ENCODE results near the gene PDE9A.
"Not testable (repeated sequence)": the region's sequence is repeated elsewhere in the genome, so short reads cannot be mapped to it uniquely, and the experiment has no call there.

The PDE9A gene

DNA sequence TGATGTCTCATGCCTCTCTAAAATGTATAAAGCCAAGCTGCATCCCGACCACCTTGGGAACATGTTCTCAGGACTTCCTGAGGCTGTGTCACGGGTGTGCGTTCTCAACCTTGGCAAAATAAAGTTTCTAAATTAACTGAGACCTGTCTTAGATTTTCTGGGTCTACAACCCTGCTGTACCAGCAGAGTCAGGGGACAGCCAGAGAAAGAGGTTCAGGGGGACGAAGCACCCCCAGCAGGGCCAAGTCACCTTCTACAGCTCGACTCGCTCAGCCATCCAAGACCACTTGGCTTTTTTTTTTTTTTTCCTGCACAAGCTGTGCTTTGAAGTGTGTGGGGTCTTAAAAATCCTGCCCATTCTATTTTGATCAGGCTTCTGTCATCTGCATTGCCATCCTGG is 28.5 kb upstream of the PDE9A start:
- no peak for DNase-seq (ENCODE audit: low read depth)

DNA sequence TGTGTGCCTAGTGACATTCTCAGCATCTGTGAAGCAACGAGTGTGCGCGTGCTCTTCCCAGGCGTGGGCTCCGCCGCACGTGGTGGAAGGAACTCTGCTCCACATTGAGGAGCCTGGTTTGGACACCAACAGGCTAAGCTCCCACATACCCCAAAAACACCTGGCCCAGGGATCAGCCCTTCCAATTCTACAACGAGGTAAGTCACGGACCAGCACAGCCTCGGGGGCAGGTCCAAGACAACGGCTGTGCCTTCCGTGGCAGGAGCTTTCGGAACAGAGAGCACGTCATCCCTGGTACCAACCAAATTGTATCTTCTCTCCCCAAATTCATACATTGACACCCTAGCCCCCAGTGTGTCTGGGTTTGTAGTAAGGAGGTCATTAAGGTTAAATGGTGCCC is 27.2 kb upstream of the PDE9A start:
- no peak for DNase-seq (ENCODE audit: low read depth)

DNA sequence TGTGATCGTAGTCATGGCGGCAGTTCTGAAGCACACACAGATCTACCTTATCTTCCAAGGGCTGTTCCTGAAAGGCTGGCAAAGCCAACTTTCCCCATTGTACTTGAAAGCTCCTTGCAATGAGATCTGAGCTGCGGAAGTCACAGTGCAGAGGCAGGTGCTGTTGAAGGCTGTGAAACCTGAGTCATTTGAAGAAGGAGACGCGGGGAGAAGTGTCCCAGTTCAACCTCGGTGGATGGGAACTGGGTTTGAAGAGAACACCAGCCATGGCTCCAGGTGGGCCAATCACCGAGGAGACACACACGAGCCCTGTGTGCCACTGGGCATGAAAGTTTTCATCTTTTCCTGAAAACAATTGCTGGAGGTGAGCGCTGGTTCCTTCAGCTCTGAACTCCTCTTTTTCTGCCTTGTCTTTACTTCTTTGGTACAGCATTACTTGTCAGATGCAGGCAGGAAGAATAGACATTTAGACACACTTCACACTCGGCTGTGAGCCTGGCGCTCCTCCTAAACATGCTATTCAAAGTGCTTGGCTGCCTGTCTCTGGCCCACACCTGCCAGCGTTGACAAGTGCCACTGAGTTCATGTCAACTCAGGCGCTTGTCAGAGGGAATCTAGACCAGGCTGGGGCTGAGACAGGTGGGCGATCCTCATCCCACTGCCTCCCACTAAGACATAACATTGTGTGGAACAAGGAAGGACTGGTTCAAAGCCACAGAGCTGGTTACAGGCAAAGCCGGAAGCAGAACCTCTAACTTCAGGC is 25.7 kb upstream of the PDE9A start:
- no peak for DNase-seq (ENCODE audit: low read depth)

DNA sequence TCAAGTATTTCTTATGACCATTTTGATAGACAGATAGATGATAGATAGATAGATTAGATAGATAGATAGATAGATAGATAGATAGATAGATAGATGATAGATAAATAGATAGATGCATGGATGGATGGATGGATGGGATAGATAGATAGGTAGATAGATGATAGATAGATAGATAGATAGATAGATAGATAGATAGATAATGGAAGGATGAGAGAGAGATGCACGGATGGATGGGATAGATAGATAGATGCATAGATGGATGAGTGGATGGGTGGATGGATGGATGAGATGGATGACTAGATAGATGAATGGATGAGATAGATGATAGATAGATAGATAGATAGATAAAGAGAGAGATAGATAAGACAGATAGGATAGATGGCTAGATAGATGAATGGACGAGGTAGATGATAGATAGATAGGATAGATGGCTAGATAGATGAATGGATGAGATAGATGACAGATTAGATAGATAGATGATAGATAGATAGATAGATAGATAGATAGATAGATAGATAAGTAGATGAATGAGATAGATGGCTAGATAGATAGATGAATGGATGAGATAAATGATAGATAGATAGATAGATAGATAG is 24.9 kb upstream of the PDE9A start:
- DNase-seq (ENCODE audit: low read depth): not testable (repeated sequence)

DNA sequence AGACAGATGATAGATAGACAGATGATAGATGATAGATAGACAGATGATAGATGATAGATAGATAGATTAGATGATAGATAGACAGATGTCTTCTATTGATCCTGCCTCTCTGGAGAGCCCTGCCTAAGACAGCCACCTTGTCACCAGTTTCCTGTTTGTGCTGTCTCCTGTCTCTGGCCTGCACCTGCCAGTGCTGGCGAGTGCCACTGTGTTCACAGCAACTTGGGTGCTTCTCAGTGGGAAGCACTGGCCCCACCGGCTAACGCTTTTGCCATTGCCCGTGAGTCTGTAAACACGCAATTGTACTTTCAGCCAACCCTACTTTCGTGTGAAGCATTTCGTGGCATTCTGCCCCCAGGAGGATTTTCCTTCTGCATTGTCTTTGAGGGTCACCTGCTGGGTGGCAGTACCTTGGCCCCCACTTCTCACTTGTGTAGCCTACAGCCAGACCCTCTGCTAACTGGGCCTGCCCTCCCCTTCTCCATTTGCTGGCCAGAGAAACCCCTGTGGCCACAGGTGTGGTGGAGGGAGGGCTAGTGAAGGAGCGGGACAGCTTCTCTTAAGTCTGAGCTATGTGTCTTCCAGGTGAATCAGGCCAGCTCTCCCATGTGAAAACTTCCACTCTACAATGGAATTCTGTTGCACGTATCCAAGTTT is 23.4 kb upstream of the PDE9A start:
- DNase-seq (ENCODE audit: low read depth): no peak

DNA sequence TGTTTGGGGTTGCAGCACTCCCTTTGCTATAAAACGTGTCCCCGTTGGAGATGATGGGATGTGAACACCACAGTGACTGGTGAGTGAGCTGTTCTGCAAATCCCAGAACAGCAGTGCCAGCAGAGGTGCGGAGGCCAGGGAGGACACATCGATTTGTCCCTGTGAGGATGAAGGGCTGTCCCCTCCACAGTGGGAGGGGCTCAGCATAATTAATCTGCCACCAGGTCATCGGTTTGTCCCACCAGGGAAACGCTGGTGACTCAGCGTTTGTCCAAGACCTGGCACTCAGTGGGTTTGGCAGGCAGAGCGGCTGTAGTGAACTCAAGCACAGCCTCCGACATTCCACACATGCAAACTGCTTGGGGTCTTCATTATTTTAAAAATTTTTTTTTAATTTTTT is 22.8 kb upstream of the PDE9A start:
- no peak for DNase-seq (ENCODE audit: low read depth)

DNA sequence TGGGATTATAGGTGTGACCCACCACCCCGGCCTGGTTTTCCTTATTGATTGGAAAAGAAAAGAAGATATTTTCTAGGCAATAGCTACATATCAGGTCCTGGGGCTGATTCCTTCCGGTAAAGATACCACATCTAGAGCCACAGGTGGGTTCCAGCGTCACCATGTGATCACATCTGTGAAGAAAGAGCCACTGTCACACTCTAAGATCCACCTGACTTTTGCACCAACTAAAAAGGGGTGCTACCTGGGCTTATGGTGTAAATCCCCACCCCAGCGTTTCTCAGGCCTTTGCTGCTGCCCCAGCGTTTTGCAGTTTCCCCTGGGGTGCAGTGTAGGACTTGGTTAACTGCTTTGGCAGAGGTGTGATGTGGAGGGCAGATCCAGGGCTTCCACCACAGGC is 22.3 kb upstream of the PDE9A start:
- no peak for DNase-seq (ENCODE audit: low read depth)

DNA sequence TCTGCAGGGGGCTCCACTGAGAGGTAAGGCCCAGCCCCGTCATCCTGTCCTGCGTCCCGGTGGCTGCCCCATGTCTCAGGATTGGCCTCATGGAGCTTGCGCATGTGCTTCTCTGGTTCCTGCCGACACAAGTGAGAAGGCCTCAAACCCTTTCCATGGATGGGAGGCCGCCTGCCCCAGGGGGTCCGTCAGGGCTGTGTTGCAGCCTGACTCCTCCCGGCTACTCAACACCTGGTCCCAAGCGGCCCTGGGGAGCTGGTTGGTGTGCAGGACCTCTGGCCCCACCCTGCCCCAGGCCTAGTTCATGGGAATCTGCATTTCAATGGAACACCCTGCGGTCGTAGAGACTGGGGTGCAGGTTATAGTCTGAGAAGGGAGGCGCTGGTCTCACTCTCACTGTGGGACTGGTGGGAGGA is 21.1 kb upstream of the PDE9A start:
- DNase-seq (ENCODE audit: low read depth): no peak

DNA sequence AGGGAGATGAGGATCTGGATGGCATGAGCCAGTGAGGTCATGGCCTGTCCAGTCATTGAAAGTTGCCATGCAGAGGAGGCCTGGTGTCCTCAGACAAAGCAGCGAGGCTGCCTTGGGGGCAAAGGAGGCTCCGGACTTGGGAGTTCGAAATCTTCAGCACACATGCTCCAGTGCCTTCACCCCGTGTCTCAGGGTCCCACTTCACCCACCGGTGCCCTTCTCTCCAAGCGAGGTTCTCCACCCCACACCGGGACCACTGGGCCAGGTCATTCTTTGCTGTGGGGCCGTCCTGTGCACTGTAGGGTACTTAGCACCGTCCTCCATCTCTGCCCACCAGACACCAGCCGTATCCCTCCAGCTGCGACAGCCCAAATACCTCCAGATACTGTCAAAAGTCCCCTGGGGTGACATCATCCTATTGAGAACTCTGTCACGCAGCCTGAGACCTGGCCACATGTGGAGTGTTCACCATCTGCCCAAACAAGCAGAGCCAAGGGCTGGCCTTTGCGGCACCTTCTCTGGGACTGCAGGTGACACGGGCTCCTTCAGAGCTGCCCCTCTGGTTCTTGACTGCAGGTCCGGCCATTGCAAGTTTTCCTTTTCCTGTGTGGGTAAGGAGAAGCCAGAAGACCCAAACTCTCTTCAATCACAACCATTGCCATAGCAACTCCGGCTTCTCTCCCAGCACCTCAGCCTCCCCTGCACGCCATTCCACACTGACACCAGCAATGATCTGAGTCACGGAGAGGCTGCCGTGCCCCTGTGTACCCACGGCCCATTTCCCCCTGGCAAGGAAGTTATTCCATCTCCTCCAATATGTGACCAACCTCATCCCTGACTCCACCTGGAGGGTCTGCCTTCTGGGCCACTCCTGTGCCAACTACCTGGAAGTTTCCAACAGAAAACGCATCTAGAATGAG is 20.4 kb upstream of the PDE9A start:
- DNase-seq (ENCODE audit: low read depth): no peak

DNA sequence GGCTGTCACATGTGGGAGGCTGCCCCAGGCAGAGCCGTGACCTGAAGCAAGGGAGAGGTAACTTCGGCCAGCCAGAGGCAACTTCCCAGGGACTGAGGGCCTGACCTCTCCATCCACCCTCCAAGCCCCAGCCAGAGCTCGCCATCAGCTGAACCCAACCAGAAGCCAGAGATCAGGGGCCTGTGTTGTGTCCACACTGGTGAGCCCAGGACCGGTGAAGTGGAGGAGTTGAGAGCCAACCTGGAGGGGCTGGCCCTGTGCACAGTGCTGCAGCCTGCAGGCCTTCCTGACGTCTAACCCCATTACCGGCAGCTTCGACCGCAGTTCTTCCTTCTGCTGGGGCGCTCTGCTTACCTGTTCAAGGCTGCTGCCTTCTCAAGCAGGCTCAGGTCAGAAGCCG is 19.6 kb upstream of the PDE9A start:
- DNase-seq (ENCODE audit: low read depth): no peak

DNA sequence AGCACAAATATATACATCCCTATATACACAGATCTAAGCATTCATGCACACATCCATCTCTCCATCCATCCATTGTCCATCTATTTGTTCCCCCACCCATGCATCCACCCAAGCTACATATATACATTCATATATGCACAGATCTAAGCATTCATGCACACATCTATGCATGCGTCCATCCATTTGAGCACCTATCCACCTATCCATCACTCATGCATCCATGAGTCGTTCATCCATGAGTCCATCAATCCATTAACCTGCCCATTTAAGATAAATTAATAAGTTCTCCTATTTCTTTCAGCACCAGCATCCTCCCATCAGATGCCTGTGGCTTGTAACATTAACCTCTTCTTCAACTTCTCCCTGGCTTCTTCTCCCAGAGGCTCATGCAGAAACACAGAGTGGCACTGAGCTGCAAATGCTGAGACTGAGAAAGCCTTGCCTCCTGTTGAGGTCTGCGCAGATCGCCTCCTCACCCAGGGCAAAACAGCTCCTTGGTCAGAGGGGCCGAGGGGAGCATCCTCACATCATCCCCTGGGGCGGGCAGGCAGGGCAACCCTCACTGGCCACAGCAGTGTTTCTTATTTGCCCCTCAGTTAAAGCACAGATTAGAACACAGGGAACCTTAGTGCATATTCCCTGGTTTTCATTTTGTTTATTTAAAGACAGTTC is 17.4 kb upstream of the PDE9A start:
- DNase-seq (ENCODE audit: low read depth): no peak

DNA sequence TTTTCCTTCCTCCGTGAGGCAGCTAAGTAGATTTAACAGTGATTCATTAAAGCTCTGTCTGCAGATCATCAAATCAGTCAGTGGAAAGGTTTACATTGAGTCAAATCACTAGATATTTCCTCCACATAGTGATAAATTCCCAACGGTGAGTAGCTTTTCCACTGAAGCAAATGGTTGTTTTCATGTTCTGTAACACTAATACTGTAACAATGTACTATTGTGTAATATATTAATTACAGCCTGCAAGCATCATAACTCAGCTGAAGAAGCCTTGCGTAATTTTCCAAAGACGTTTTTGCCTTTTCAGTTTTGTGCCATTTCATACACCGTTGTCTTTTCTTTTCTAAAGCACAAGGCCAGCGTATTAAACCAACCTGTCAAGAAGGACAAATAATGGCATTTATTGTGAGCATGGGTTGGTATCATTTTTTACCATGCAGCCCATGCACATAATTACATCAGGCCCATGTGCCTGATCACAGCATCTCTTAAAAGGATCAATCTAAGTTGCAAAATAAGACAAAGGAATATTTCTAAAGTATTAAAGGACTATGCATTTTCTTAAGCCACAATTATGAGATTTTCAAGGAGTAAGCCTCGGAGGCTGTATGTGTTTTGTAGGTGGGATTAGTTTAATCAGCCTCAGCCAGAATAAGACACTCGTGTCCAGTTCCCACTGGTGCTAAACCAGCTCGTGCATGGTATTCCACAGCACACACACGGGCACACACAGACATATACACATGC is 16.7 kb upstream of the PDE9A start:
- DNase-seq (ENCODE audit: low read depth): no peak

DNA sequence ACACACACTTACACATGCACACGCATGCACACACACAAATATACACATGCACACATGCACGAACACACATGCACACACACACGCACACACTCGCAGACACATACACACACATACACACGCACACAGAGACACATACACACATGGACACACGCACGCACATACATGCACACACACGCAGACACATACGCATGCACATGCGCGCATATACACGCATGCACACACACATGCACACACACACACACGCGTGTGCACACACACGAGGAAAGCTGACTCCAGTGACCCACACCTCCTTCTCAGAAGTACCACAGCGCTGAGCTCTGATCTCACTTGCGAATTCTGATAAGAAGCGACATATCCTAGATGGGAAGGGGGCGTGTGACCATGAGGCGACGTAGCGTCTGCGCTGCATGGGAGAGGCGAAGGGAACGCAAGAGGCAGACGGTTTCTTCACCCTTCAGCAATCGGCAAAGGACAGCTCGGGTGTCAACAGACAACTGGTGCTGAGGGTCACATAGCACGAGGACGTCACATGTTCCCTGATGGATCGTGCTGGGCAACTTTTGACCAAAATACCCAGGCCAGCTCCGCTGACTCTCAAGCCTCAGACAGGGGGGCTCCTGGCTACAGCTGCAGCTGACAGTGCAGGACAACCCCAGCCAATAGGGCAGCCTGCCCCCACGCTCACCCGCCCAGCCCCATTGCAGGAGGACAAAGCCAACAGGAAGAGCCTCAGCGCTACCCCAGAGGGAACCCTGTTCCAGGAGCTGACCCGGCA is 16.0 kb upstream of the PDE9A start:
- DNase-seq (ENCODE audit: low read depth): no peak

DNA sequence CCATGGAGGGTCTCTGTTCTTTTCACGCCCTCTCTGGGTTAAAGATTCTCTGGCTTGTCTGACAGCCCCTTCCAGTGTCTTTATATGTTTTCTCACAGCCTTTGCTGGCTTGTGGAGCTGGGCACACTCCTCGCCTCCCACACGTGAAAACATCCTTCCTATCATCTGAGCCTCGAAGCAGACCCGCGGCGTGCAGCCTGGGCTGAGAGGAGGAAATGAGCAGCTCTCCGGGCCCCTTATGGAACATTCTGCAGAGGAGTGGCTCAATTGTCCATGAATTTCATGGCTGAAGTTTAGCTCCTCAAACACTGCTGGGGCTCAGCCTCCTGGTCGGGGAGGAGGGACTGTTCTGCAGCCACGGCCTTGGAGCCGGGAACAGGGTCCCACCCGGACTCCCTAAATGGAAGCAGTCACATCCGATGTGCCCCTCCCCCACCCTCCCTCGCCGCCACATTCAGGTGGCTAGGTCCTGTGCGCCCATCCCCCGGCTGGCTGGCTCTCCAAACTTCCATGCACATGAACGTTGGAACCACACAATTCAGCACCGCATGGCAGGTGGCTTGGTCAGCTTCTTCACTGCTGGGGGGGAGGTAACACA is 15.1 kb upstream of the PDE9A start:
- no peak for DNase-seq (ENCODE audit: low read depth)

DNA sequence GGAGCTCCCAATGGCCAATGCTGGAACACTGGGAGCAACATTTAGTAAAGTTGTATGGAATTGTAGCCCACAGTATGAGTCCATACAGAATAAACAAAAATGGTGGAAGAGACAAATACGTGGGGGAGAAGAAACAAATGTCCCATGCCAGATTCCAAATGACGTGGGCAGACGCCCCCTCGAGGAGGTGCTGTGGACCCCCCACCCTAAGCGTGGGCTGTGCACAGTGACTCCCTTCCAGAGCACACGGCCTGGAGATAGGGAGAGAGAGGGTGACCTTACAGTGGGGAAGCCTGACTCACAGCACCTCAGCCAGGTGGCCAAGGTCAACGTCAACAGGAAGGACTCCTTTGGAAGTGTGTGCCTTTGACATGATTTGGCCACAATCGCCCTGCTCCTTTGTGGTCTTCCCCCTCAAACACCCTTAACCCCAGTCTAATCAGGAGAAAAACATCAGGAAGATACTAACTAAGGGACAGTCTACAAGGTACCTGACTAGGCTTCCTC is 13.7 kb upstream of the PDE9A start:
- DNase-seq (ENCODE audit: low read depth): no peak

DNA sequence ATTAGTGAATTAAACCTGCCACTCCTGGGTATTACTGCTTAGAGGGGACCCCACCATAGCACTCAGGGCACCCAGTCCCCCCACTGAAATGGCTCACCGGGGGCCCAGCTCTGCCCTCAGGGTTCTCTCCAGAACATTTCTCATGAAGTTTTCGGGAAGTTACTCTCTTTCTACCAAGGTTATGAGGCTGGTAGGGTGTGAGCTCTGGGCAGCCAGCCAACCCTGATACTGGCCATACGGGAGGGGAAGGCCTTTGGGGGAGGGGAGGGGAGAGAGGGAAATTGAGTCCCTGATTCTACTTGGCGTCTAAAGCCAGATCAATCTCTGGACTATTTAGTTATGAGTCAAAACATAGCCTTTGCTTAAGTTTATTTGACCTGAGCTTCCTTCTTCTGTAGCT is 12.9 kb upstream of the PDE9A start:
- no peak for DNase-seq (ENCODE audit: low read depth)

DNA sequence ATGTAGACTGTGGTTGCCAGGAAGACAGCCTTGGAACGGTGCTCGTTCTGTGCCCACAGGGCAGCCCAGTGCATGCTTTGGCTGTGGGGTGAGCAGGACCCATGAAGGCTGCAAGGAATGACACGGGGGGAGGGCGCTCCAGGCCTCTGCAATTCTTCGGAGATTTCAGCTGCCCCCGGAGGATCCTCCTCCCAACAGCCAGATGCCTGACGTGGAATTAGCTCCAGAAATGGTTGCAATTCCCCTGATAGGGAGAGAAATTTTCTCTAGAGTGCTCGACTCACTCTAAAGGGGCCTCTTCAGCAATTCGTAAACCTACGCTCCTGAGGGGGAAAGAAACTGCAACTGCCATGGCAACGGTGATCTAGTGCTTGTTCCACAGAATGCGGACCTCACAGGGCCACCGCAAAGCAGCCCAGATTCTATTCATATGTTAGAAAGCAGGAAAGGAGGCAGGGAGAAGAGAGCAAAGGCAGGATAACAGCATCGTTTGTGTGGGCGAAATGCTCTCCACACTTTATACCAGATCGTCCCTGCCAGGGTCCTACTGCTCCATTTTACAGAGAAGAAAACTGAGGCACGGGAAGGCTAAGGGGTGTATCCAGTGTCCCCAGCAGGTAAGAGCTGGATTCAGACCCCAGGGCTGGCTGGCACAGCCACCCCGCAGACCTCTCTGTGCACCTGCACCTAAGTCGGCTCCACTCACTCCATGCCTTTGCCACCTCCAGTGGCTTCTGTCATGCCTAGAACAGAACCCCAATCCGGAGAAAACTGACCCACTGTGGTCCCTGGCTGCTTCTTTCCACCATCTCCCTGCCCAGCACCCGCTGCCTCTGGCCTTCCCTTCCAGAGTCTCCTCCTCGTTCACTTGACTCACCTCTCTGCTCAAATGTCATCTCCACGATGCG is 11.9 kb upstream of the PDE9A start:
- no peak for DNase-seq (ENCODE audit: low read depth)

DNA sequence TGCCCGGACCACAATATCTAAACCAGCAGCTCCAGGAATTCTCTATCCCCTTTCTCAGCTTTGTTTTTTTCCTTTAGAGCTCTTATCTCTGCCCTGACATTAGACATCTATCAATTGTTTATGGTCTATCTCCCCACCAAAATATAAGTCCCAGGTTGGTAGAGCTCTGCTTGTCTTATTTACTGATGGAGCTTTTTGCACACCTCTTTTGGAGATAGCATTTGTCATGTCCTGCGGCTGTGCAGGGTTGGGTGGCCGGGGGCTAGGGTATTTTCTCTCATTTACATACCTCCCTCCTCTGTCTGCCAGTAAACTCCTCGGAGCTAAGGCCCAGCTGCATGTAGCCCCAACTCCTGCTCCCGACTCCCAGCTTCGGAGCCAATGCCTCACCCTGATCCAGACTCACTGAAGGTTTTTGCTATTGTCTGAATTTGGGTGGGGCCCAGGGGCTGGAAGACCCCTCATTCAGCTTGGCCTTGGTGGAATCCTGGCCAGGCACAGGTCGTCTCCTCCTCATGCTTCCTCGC is 11.1 kb upstream of the PDE9A start:
- DNase-seq (ENCODE audit: low read depth): no peak
